GM12865 (cell line): ENCODE data around the gene TTC34.
"Not testable (repeated sequence)": the region's sequence is repeated elsewhere in the genome, so short reads cannot be mapped to it uniquely, and the experiment has no call there.

Source experiments
- DNase-seq: peaks from one replicate; pipeline ENCODE4 v3.0.0; 2010; ENCODE audit warnings: low read depth
- H3K4me3 ChIP-seq: 2 replicates; pipeline ENCODE4 v1.5.1; 2011; ENCODE audit warnings: mild to moderate bottlenecking, low read depth, low read length, control low read depth
- CTCF ChIP-seq: IDR thresholded peaks from 2 replicates; pipeline ENCODE4 v1.5.1; 2011; ENCODE audit warnings: low read length, control low read depth, low read depth, inconsistent platforms; ENCODE audit not compliant: insufficient read depth; ENCODE audit errors: missing control alignments

The TTC34 gene

DNA sequence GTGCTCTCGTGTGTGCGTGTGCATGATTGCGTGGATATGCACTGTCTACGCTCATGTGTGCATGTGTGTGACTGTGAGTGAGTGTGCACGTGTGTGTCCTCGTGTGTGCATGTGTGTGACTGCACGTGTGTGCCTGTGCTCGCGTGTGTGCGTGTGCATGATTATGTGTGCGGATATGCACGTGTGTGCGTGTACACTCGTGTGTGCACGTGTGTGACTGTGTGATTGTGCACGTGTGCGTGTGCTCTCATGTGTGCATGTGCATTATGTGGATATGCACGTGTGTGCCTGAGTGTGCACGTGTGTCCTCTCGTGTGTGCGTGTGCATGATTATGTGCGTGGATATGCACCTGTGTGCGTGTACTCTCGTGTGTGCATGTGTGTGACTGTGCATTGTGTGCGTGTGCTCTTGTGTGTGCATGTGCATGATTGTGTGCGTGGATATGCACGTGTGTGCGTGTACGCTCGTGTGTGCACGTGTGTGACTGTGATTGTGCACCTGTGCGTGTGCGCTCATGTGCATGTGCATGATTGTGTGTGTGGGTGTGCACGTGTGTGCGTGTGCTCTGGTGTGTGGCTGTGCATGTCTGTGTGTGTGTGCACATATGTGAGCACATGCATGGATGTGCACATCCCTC lies 170.9 kb downstream of the TTC34 start:
- no peak overlapping the region for H3K4me3 ChIP-seq
- no peak for TF ChIP-seq CTCF
- DNase-seq = no peak

GRCh38 chr1:2629627-2630497 lies 171.6 kb downstream of the TTC34 start:
- no peak for TF ChIP-seq CTCF
- DNase-seq = no peak
- H3K4me3 ChIP-seq = no peak overlapping the region

GRCh38 chr1:2628933-2629626 lies 172.4 kb downstream of the TTC34 start:
- TF ChIP-seq CTCF = no peak
- no peak for DNase-seq
- no peak overlapping the region for H3K4me3 ChIP-seq

- TF ChIP-seq CTCF = no peak
- H3K4me3 ChIP-seq = no peak overlapping the region
- DNase-seq = no peak
Observed at GRCh38 chr1:2628191-2628932, 173.1 kb downstream of the TTC34 start.

DNA sequence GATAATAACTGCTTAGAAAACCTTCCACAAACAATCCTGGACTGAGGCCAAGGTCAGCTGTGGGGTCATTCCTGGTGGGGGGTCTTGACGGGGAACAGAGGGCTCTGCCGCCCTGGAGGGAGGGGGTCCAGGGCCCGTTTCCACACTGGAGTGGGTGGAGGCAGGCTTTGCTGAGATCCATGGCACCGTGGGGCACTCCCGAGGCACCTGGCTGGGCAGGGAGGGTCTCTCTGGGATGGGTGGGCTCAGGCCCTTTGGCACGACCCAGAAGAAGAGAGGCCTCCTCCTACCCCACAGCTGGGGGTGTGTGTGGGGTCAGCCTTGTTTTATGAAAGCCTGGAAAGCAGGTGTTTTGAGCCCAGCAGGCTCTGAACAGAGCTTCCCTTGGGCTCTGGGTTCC lies 173.7 kb downstream of the TTC34 start:
- DNase-seq = no peak
- TF ChIP-seq CTCF = no peak
- H3K4me3 ChIP-seq = no peak overlapping the region

DNA sequence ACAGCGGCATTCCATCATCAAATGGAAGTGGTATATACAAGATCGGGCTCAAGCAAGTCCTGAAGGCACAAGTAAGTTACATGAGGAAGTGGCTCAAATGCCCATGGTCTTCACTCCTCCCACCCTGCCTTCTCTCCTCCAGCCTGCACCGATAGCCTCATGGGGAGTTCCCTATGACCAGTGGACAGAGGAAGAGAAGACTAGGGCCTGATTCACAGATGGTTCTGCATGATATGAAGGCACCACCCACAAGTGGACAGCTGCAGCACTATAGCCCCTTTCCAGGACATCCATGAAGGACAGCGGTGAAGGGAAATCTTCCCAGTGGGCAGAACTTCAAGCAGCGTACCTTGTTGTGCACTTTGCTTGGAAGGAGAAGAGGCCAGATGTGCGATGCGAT lies 175.7 kb downstream of the TTC34 start:
- not testable (repeated sequence) for DNase-seq, H3K4me3 ChIP-seq

GRCh38 chr1:2625311-2625710 lies 176.2 kb downstream of the TTC34 start:
- H3K4me3 ChIP-seq = no peak overlapping the region
- no peak for DNase-seq
- no peak for TF ChIP-seq CTCF
